HG02884 (cell line): ENCODE results near the gene KAT7.

Experiments
- ATAC-seq: cut with Tn5 transposase; IDR thresholded peaks from one replicate; pipeline ENCODE4 v1.9.1; 2021; ENCODE audit warnings: mild to moderate bottlenecking, moderate library complexity; ENCODE audit not compliant: unreplicated experiment

KAT7 gene

DNA sequence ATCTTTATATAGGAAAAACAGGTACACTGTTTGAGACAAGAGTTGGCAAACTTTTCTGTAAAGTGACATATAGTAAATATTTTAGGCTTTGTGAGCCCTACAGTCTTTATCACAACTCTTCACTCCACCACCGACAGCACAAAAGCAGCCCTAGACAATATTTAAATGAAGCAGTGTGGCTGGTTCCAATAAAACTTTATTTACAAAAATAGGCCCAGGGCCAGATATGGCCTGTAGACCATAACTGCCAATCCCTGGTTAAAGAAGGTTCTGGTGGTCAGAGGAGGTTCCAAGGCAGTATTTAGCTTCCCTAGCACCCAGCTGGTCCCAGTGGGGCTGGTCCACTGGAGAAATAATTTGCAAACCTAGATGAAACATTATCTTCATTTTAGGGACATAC is 28.2 kb upstream of the KAT7 start:
- ATAC-seq: no peak

DNA sequence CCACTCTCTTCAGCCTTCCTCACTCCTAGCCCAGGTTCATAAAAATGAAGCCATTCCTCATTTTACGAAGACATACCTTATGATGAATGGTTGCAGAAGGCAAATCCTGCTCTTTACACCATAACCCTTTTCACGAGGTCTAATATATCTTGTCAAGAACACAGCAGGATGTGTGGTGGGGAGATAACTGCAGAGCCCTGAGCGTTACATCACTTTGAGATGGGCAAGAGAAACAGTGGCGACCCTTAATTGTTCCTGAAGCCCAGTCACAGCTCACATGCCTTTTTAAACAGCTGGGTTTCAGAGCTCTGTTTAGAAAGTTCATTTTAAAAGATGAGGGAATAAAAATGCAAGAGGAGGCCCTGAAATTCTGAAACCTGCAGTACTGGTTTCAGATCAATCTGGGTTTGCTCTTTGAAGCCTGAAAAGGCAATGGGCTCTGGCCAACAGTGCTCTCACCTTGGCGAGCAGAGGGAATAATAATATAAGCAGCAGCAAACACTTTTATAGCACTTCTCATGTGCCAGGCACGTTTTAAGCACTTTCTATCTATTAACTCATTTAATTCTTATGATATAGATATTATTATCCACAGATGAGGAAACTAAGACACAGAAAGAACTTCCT is 27.4 kb upstream of the KAT7 start:
- ATAC-seq: no peak

DNA sequence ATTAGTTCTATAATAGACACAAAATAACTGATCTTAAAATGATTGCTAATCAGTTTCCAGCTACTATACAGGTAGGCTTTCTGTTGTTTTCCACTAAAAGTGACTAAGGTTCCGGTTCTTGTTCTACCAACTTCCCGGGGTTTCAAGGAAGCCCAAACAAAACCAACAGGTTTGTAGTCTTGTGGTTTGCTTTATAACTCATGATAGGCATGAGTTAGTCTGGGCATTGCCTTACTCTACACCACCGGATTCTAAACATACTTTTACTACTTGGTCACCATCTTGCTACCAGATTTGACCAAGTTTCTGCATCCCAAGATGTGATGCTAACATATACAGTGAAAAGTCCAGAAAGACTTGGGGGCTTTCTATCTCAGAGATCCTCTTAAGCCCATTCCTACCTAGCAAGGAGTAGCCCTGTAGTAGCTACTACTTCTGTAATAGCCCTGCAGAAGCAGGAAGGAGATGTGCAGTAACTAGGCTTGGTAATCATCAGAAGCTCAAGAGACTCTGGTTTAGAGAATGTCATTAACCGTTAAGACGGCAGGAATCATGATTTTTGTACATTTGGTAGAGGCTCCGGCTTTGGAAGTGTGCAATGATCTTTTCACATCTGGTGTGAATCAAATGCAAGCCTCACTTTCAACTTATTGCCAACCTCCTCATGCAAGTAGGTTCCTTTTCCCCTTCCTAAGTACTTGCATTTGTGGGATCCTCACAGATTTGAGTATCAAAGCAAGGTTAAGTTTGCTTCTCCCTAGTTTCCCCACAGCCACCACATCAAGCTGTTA is 26.1 kb upstream of the KAT7 start:
- ATAC-seq: no peak

DNA sequence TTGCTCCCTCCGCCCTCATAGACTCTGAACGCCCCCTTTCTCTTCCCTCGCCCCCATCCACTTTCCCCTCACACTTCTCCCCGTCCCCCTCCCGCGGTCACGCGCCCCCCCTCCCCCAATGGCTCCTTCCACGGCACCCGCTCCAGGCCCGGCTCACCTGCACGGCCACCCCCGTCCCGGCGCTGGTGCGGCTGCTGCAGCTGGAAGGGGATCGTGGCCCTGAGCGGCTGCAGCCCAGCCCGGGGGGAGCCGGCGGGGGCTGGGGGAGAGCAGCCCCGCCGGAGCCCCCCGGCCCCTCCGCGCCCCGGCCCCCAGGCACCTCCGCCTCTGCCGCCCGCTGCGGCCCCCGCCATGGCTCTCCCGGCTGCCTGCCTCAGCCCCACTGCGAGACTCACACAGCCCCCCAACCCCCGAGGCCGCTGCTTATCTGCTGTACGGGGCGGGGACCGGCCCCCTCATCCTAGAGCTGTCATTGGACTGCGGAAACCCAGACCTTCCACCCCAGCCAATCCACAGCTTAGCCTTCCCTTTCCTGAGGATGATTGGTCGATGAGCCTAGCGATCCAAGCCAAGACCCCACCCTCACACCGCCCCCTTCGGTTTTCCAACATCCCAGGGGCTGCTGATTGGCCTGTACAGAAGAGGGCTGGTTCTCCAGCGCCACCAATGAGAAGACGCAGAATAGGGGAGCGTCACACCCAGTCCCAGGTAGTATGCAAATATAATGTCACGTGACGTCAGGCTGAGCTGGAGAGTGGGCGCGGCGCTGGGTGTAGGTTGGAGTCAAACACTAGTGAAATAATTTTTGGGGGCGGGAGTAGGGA is 24.5 kb upstream of the KAT7 start, which contains the start of gene FAM117A:
Gene FAM117A, minus strand, starts transcription at position 397 of the 824 bp plus-strand sequence. Its CDS starts 44 bp downstream, at position 353.
- ATAC-seq: peak; percentile 94

DNA sequence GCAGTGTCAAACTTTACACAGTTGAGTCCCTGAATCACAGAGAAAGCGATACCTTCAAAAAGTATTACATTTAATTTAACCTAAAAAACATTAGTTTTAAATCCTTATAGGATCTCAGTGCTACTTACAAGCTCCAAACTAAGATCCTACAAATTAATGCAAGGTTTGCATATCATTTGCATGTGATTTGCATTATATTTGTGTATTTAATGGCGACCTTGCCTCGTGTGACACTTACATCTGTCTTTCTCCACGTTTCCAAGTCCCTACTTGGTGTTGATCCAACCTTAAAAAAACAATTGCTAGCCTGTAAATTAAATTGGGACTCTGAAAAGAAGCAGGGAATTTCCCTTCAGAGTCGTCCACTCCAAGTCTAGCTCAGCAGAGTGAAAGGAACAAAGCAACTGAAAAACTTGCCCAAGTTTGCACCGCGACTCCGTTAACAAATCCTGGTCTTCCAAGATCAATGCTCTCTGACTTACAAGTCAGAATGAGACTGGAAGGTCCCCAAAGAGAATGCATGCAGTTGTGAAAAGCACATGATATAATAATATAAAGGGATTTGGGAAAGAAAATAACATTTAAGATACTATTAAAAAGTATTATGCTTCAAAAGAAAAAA is 23.8 kb upstream of the KAT7 start:
- no peak for ATAC-seq

DNA sequence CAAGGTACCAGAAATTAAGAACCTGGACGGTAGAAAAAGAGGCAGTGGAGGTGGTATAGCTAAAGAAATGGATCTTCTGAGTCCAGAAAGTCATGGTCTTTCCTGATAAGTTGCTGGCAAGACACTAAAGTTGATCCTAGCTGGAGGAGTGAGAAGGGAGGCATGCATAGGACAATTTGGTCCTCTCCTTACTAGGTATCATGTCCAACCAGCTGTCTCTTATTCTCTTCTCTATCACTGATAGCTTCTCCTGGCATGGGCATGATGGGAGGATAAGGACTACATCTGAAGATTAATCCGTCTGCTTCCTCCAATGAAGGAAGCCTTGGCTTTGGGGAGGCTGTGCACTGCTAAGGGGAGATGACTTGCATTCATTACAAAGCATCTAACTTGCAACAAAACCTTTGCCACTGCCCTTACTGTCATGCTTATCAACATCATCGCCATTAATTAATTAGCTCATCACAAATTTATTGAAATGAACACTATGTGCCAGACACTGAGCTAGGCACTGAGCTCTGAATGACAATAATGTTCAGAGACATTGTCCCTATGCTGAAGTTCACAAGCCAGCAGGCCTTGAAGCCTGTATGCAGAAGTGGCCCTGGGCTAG is 21.5 kb upstream of the KAT7 start:
- no peak for ATAC-seq

DNA sequence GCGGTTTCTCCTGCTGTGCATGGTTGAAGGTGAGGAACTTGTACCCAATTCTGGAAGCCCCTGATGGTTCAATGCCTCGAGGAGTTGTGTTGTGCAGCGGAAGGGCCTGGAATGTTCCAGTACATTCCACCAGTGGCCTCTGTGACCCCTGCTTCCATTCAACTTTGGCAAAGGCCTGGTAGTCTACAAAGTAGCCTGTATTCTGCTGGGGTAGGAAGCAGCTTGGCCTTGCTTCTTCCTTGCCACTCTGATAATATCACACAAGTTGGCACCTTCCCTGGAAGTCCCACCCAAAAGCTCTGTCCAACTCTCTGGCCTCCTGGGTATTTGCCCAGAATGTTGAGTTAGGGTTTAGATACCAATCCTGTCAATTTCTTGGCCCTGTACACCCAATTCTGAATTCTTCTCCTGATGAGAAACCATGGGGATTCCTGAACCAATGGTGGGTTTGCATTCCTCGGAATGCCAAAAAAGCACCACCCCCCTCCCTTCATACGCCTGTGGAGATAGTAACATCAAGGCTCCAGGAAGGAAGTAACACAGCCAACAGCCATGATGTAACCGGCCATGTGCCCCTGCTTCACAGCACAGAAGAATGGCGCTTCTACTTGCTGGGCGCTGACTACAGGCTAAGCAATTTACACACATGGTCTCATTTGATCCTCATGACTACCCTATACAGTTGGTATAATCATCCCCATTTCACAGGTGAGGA is 12.8 kb upstream of the KAT7 start:
- ATAC-seq: no peak

DNA sequence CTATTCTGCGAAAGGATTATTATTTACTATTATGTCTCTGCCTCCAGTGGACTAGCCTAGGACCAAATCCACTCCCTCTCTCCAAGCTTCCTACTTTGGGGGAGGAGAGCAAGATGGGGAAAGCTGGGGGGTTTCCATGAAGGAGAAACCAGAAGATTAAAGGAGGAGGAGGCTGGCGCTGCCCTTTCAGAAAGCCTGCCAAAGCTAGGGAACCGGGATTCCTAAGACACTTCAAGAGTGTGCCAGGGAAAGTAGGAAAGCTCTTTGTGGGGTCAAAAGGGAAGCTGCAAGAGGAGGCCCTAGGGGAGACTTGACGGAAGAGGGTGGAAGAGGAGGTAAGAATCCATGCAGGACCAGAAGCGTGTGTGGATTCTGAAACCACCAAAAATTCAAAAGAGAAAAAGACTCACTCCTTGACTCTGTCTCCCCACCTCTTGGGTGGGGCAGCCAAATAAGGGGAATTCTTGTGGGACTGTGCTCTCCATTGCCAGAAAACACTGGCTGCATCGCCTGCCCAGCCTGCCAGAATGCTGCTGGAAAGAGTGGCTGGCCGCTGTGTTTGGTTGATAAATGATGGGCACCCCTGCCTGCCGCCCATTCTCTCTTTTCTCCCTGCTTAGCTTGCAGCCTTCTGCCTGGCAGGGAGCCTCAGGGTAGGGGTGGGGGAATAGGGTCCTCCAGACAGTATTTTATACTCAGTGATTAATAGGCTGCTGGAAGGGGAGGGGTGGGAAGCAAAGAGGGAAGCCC is 11.8 kb upstream of the KAT7 start:
- no peak for ATAC-seq

DNA sequence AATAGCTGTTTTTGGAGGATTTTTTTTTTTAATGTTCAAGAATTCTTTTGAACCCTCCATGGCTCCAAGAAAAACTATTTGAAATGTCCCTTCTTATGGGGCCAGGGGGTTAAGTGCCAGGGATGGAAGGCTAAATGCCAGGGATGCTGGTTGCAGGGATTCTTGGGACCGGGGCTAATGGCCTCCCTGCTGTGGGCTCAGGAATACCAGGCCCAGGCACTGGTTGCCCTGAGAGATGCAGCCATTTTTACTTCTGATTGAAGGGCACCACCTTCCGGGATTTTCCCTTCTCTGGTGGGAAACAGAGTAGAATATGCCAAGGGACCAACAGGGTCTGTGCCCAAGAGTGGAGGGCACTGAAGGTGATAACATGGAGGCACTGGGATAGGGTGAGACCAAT is 10.9 kb upstream of the KAT7 start:
- ATAC-seq: no peak

DNA sequence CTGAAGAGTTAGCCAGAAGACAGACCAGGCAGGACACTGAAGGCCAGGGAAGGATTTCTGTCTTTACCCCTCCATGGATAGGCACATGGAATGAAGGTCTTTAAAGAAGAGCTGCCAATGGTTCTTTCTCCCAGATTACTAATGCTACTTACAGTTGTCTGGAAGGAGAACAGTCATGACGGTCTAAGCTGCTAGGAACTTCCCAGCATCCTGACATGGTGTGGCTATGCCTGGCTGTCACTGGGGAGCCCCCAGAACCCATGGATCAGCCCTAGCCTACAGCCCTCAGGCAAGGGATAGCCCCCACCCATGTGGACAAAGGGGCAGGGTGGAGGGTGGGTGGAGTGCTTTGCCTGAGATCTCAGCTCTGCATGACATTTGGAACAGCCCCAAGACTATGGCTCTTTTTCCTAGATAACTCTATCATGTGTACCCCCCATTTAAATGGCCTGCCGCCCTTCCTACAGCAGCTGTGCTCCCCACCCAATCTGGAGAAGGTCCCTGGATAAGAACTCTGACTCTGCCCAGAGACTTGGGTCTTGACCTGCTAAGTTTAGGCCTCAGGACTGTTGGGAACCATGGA is 9.2 kb upstream of the KAT7 start:
- ATAC-seq: no peak

DNA sequence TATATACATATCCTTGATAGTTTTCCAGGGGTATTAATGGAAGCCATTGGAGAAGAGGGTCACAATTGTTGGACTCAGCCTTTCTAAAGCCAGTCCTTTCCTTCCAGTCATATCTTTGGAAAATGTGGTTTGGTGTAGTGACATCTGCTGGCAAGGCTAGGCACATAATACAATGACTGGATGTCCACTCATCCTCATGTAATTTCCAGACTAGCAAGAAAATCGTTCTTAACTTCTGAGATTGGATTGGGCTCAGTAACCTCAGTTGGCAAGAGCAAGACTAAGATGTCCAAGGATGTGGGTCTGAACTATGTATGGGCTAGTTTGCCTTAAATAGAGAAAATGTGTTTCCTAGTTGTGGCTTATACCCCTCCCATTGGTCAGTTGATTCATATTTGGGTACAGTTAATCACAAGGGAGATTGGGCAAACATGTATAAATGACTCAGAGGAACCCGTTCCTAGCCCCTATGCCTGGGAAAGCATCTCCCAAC is 8.7 kb upstream of the KAT7 start:
- no peak for ATAC-seq

DNA sequence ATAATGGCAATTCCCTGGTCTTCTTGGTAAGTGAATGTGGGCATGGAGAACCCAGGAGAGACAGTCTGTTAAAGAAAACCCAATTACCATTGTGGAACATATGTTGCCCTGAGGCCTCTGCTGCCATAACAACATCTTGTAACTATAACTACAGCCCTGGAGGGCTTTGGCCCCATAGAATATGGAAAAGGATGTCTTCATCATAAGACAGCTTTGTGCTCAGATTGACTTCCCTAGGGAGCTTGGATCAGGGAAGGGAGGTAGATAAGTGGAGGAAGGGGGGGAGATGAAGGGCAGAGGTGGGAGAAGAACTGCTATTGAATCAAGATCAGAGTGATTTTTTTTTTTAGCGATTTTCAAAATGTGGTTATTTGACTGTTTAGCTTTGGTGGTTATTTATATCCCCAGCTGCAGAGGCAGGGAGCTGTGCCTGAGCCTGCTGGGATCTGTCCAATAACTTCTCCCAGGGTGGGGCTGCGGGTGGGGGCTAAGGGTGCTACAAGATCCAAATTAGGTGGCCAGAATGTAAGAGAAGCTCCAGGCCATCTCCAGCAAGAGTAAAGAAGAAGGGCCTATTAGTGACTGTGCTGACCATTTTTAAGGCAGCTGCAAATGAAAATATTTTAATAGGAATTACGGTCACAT is 5.3 kb upstream of the KAT7 start:
- ATAC-seq: no peak

DNA sequence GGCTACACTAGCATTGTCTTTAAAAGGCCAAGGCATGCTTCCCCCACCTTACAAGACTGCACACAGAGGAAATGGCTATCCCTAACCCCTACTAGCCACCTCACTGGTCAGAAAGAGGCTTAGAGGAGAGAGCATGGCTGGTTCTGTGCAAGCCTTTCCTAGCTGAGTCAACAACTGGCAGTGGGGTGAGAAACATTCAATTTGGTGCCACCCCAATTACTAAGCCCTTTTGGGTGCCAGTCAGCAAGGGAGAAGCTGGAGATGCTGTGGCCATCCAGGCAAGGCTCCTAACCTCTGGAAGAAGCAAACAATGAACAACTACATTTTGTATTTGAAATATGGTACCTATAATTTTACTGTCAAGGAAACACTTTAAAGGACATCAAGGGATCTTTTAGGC is 4.7 kb upstream of the KAT7 start:
- no peak for ATAC-seq

DNA sequence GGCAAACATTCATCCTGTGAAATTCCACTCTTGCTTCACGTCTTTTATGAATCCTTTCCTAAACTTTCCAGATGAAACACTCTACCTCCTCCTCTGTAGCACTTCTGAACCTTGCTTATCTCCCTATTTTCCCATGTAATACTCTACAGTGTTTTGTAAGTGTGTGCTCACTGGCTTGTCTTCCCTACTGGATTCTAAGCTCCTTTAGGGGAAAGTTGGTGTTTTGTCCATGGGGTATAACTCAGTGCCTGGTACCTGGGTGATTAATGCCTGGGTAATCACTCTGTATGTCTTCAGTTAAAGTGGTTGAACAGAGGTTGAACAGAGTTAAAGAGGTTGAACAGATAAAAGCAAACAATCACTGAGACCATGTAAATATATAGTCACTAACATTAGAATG is 3.8 kb upstream of the KAT7 start:
- no peak for ATAC-seq

DNA sequence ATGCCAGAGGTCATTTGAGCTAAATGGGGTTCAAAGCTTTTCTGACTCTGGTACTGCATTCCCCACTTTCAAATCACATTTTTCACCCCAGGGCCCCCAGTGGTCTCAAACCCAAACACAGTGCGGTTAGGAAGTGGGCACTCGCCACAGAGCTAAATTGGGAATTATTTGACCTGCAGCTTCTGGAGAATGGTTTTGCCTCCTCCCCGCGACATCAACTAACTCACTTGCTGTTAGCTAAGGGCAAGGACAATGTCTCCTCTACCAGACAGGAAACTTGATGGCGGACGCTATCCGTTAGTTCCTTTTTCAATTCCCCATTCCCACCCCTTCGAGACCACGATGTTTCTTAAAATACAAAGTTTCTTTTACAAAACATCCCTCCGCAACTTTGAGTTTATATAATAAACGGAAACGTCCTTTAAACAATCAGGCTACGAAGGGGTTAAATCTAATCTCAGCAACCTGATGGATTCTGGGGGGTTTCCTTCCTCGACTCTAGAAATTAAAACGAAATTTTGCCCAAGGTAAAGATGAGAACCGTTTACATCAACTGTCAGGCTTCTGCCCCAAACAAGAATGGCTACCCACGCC is 500 bp upstream of the KAT7 start:
- no peak for ATAC-seq

DNA sequence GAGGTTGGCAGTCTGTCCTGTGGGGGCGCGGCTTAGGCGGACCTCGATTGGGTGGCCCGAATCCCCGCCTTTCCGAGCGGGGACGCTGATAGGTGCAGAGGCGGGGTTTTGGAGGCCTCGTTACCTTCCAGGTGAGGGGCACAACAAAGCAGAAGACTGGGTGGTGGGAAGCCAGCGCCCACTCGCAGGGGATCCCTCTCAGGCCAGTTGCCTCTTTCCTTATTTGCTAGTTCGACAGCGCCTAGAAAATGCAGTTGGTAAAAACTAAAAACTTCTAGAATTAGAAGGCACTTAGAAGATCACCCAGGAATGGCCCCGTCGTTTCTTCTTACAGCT is 730 bp downstream of the KAT7 start:
- ATAC-seq: no peak

DNA sequence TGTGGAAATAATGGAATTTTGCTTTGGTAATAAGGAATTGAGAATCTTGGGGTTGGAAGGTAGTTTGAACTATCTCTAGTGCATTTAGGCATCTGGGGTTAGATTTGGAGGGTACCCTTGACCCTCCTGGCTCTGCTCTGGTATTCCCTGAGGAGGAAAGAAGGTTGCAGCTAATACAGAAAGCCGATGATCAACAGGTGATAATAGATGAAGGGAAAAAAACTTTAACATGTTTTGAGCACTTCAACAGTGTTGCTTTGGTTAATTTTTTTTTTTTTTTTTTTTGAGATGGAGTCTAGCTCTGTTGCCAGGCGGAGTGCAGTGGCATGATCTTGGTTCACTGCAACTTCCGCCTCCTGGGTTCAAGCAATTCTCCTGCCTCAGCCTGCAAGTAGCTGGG is 4.8 kb downstream of the KAT7 start:
- no peak for ATAC-seq

DNA sequence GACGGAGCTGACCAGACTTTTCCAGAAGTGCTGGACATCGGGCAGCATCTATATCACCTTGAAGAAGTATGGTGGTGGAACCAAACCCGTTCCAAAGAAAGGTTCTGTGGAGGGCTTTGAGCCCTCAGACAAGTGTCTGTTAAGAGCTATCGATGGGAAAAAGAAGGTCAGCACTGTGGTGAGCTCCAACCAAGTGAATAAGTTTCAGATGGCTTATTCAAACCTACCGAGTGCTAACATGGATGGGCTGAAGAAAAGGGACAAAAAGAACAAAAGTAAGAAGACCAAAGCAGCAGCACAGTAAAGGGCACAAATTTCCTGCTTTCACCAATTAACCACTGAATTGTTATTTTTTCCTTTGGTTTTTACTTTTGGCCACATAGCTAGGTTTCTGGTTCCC is 6.9 kb downstream of the KAT7 start:
- no peak for ATAC-seq
